H1 (cell line): Measurements from ENCODE around the gene RHOB. TPM values are rescaled to one million over a fixed set of nuclear protein-coding genes. Genes with fewer than 3 reads are reported as not detected.

ENCODE experiments used
- polyA plus RNA-seq, 7 experiments: library from polyadenylated mRNA; depleted of rRNA in 3 of 7; stranded (reverse) in 5 of 7; unstranded in 2 of 7; fragments of >200 nt in 5 of 7; fragments of 200-250 nt in 2 of 7; gene quantifications; 1 replicate in 5 of 7; 2 replicates in 1 of 7; 4 replicates in 1 of 7; pipeline versions ENCODE4 v1.2.1 to v1.2.3, GENCODE V29; 2011 to 2013; ENCODE audit warnings: missing spikeins in 2 of 7, mixed read lengths in 2 of 7
- small RNA-seq: library from polyadenylated mRNA; stranded (forward); fragments of <200 nt; extraction: miRNeasy Mini kit (QIAGEN cat#:217004); gene quantifications from one replicate; pipeline ENCODE3, GENCODE V24; 2013; ENCODE audit not compliant: insufficient read depth
- total RNA-seq: library from RNA; stranded (reverse); fragmentation: NEBNext Ultra II Directional; extraction: Animal tissue kit (Norgen Biotek cat#: 25700); gene quantifications from 2 replicates; pipeline ENCODE4 v1.2.1, GENCODE V29; 2021

RHOB gene
- total and polyA plus RNA-seq, 2 of the 8 experiments (the other 6 are each of a cell fraction or from before 2014, with no cell fraction given), result 9.3 to 9.5 TPM

Small RNA genes lying within 50 kb of the gene (small RNA-seq; reads per million reads assigned to genes)
- gene RF00019 (not detected), gene RNA5SP86 (not detected)

Other genes starting within 250 kb of the RHOB start
- gene SDC1, start 221.9 kb upstream of the RHOB start, total RNA-seq, result 45.3 and 46.3 TPM in 2 replicates
- 71.4 and 73.3 TPM in 2 replicates for gene SDC1, start 221.9 kb upstream of the RHOB start, polyA plus RNA-seq (2011; rRNA removed)
- gene PUM2, start 96.2 kb upstream of the RHOB start, total RNA-seq, result 109 and 114 TPM in 2 replicates
- gene PUM2, start 96.2 kb upstream of the RHOB start, polyA plus RNA-seq (2011; rRNA removed), result 30.1 and 46.6 TPM in 2 replicates
- gene HS1BP3, start 204.0 kb downstream of the RHOB start, total RNA-seq, result 11.1 and 11.2 TPM in 2 replicates
- 11.3 and 16.1 TPM in 2 replicates for gene HS1BP3, start 204.0 kb downstream of the RHOB start, polyA plus RNA-seq (2011; rRNA removed)
- gene GDF7, start 220.1 kb downstream of the RHOB start, total RNA-seq, result 0.04 and 0.06 TPM in 2 replicates
- 0.06 and 0.13 TPM in 2 replicates for gene GDF7, start 220.1 kb downstream of the RHOB start, polyA plus RNA-seq (2011; rRNA removed)